ENCODE measurements around the gene B4GALNT4. TPM values are rescaled to one million over a fixed set of nuclear protein-coding genes. Genes with fewer than 3 reads are reported as not detected.

Gene B4GALNT4
- polyA plus RNA-seq, 2 of the 4 experiments (the other 2 are of a cell fraction), result 5.3 to 27.5 TPM

DNA sequence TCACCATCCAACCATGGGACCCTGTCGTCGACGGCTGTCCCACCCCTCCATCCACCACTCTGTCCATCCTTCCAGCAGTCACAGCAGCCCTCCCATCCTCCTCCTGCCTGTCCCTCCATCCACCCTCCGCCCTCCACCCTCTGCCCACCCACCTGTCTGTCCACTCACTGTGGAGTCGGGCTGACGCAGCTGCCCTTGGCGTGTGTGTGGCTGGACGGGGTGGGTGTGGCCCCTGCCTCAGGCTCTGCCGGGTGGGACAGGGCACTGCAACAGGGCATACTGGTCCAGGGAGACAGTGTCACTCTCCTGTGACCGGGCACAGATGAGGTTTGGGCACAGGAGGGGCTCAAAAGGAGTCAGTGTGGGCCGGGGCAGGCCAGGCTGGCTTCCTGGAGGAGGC lies 26.6 kb downstream of the B4GALNT4 start:
- H3K27ac ChIP-seq, result peak overlapping the region; percentile 98 to 99; a peak in 5 of 6 replicates
- no peak; a peak in 1 of 6 replicates for ATAC-seq
- H3K4me3 ChIP-seq, result no peak overlapping the region
- 86% methylated on average over 6 of the region's 11 CpGs for WGBS (ENCODE audit: missing lambda C conversion rate)
- peaks cover 37% of the 10 kb centered on the region for H3K4me1 ChIP-seq
- peak overlapping the region; percentile 95 for H3K4me2 ChIP-seq
- no peak for TF ChIP-seq HOXB5 (CRISPR knock-in tag; IDR thresholded peaks at IDR 0.05)
- no peak for TF ChIP-seq KDM1A (IDR thresholded peaks at IDR 0.05; ENCODE audit: low read depth)
- TF ChIP-seq CBX8 (IDR thresholded peaks at IDR 0.05), result no peak
- TF ChIP-seq HDAC2 (IDR thresholded peaks at IDR 0.05), result no peak
- TF ChIP-seq CHD2 (IDR thresholded peaks at IDR 0.05; ENCODE audit: low read length, partially characterized antibody), result no peak
- no peak for TF ChIP-seq NPAS2 (CRISPR knock-in tag; IDR thresholded peaks at IDR 0.05; ENCODE audit: borderline replicate concordance)
- no peak for TF ChIP-seq RAD21 (conservative IDR thresholded peaks at IDR 0.05 in 1 of 2, IDR thresholded peaks at IDR 0.05 in 1 of 2)
- TF ChIP-seq, protein P1, sequence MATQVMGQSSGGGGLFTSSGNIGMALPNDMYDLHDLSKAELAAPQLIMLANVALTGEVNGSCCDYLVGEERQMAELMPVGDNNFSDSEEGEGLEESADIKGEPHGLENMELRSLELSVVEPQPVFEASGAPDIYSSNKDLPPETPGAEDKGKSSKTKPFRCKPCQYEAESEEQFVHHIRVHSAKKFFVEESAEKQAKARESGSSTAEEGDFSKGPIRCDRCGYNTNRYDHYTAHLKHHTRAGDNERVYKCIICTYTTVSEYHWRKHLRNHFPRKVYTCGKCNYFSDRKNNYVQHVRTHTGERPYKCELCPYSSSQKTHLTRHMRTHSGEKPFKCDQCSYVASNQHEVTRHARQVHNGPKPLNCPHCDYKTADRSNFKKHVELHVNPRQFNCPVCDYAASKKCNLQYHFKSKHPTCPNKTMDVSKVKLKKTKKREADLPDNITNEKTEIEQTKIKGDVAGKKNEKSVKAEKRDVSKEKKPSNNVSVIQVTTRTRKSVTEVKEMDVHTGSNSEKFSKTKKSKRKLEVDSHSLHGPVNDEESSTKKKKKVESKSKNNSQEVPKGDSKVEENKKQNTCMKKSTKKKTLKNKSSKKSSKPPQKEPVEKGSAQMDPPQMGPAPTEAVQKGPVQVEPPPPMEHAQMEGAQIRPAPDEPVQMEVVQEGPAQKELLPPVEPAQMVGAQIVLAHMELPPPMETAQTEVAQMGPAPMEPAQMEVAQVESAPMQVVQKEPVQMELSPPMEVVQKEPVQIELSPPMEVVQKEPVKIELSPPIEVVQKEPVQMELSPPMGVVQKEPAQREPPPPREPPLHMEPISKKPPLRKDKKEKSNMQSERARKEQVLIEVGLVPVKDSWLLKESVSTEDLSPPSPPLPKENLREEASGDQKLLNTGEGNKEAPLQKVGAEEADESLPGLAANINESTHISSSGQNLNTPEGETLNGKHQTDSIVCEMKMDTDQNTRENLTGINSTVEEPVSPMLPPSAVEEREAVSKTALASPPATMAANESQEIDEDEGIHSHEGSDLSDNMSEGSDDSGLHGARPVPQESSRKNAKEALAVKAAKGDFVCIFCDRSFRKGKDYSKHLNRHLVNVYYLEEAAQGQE (IDR thresholded peaks at IDR 0.05), result no peak
- TF ChIP-seq MAZ (IDR thresholded peaks at IDR 0.05; ENCODE audit: borderline replicate concordance, low read depth, low read length), result no peak
- no peak for TF ChIP-seq ATOH8 (CRISPR knock-in tag; IDR thresholded peaks at IDR 0.05; ENCODE audit: low read depth)
- ChIA-PET POLR2A (interaction anchor here (1.2 to 1.7 kb wide), 3 partner anchors 11 to 54 kb away, joined by 3 to 9 read pairs (median 5); no protein-coding TSS in a partner anchor), CTCF (interaction anchor here (1.2 to 3.0 kb wide), 7 partner anchors 9 to 74 kb away, joined by 3 to 19 read pairs (median 8); no protein-coding TSS in a partner anchor)
- no peak for FAIRE-seq
- H3K9me3 ChIP-seq, result no peaks in the 10 kb centered on the region
- no peak for DNase-seq (ENCODE audit: low read depth in 1 of 2, low spot score in 1 of 2)

DNA sequence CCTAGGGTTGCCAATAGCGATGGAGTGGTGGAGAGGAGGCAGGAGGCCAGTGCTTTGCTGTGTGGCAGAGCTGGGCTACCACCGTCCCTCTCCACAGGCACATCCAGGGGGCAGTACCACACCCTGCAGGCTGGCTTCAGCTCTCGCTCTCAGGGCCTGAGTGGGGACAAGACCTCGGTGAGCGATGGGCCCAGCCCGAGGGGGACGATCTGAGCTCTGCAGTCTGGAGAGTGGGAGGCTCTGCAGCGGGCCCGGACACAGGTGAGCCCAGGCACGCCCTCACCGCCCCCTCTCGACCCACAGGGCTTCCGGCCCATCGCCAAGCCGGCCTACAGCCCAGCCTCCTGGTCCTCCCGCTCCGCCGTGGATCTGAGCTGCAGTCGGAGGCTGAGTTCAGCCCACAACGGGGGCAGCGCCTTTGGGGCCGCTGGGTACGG lies 27.2 kb downstream of the B4GALNT4 start:
- CTCF ChIA-PET, result interaction anchor here (1.2 to 3.0 kb wide), 7 partner anchors 8 to 74 kb away, joined by 3 to 19 read pairs (median 8); no protein-coding TSS in a partner anchor
- peak overlapping the region in 1 of 2 experiments; percentile 98; a peak in 3 of 6 replicates for H3K27ac ChIP-seq
- no peak overlapping the region for H3K4me3 ChIP-seq
- no peak for FAIRE-seq
- POLR2A ChIA-PET, result interaction anchor here (0.6 to 1.7 kb wide), 4 partner anchors 11 to 102 kb away, joined by 3 to 9 read pairs (median 4); no protein-coding TSS in a partner anchor
- ATAC-seq, result peak; percentile 58 to 73
- WGBS (ENCODE audit: missing lambda C conversion rate), result 79% methylated on average over 18 of the region's 23 CpGs
- H3K4me1 ChIP-seq, result peaks cover 37% of the 10 kb centered on the region
- no peak overlapping the region for H3K4me2 ChIP-seq
- TF ChIP-seq ZC3H11A (IDR thresholded peaks at IDR 0.05) (no peak), TFCP2L1 (CRISPR knock-in tag; IDR thresholded peaks at IDR 0.05) (no peak), CBX8 (IDR thresholded peaks at IDR 0.05) (no peak), HES2 (IDR thresholded peaks at IDR 0.05) (no peak), PHF8 (IDR thresholded peaks at IDR 0.05; ENCODE audit: borderline replicate concordance, low read depth) (no peak), E2F6 (IDR thresholded peaks at IDR 0.05; ENCODE audit: borderline replicate concordance, low read depth) (no peak)
- H3K9me3 ChIP-seq, result no peaks in the 10 kb centered on the region
- DNase-seq (ENCODE audit: low read depth in 1 of 2, low spot score in 1 of 2), result peak; percentile 71 to 78

- peak overlapping the region in 1 of 2 experiments; percentile 98; a peak in 1 of 6 replicates for H3K27ac ChIP-seq
- ChIA-PET CTCF (interaction anchor here (1.3 to 3.0 kb wide), 6 partner anchors 10 to 73 kb away, joined by 3 to 19 read pairs (median 9); no protein-coding TSS in a partner anchor), POLR2A (interaction anchor here (0.6 to 1.7 kb wide), 4 partner anchors 10 to 101 kb away, joined by 3 to 9 read pairs (median 4); no protein-coding TSS in a partner anchor)
- no peaks in the 10 kb centered on the region for H3K9me3 ChIP-seq
- DNase-seq (ENCODE audit: low read depth in 1 of 2, low spot score in 1 of 2) (no peak), ATAC-seq (no peak), FAIRE-seq (no peak)
- H3K4me3 ChIP-seq, result no peak overlapping the region
- 95% methylated on average over 33 of the region's 43 CpGs for WGBS (ENCODE audit: missing lambda C conversion rate)
- H3K4me1 ChIP-seq, result peaks cover 37% of the 10 kb centered on the region
- H3K4me2 ChIP-seq, result no peak overlapping the region
- TF ChIP-seq TP53 (CRISPR knock-in tag; IDR thresholded peaks at IDR 0.05) (no peak), MYC (IDR thresholded peaks at IDR 0.05; ENCODE audit: borderline replicate concordance, low read length) (no peak), PHF8 (IDR thresholded peaks at IDR 0.05; ENCODE audit: borderline replicate concordance, low read depth) (no peak), HEYL (CRISPR knock-in tag; IDR thresholded peaks at IDR 0.05) (no peak), MAX (IDR thresholded peaks at IDR 0.05) (no peak), HDAC2 (IDR thresholded peaks at IDR 0.05) (no peak), POLR2AphosphoS2 (conservative IDR thresholded peaks at IDR 0.05; ENCODE audit: low read length) (no peak), HMGXB4 (CRISPR knock-in tag; IDR thresholded peaks at IDR 0.05; ENCODE audit: borderline replicate concordance) (no peak), FOSB (CRISPR knock-in tag; IDR thresholded peaks at IDR 0.05) (no peak)
- TF ChIP-seq, protein P2, sequence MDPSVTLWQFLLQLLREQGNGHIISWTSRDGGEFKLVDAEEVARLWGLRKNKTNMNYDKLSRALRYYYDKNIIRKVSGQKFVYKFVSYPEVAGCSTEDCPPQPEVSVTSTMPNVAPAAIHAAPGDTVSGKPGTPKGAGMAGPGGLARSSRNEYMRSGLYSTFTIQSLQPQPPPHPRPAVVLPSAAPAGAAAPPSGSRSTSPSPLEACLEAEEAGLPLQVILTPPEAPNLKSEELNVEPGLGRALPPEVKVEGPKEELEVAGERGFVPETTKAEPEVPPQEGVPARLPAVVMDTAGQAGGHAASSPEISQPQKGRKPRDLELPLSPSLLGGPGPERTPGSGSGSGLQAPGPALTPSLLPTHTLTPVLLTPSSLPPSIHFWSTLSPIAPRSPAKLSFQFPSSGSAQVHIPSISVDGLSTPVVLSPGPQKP (IDR thresholded peaks at IDR 0.05; ENCODE audit: low read depth, low read length), result no peak
Measured at GRCh38 chr11:396948-397548, 27.7 kb downstream of the B4GALNT4 start.
